GM19035 (cell line): Measurements from ENCODE around the gene ULK3.
A peak's percentile ranks its signal among the peaks of the same experiment; 100 is the strongest.
"Not testable (repeated sequence)": the region's sequence is repeated elsewhere in the genome, so short reads cannot be mapped to it uniquely, and the experiment has no call there.

Source experiments
- ATAC-seq: cut with Tn5 transposase; IDR thresholded peaks from one replicate; pipeline ENCODE4 v1.9.1; 2021; ENCODE audit not compliant: unreplicated experiment

Gene ULK3, protein sequence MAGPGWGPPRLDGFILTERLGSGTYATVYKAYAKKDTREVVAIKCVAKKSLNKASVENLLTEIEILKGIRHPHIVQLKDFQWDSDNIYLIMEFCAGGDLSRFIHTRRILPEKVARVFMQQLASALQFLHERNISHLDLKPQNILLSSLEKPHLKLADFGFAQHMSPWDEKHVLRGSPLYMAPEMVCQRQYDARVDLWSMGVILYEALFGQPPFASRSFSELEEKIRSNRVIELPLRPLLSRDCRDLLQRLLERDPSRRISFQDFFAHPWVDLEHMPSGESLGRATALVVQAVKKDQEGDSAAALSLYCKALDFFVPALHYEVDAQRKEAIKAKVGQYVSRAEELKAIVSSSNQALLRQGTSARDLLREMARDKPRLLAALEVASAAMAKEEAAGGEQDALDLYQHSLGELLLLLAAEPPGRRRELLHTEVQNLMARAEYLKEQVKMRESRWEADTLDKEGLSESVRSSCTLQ

DNA sequence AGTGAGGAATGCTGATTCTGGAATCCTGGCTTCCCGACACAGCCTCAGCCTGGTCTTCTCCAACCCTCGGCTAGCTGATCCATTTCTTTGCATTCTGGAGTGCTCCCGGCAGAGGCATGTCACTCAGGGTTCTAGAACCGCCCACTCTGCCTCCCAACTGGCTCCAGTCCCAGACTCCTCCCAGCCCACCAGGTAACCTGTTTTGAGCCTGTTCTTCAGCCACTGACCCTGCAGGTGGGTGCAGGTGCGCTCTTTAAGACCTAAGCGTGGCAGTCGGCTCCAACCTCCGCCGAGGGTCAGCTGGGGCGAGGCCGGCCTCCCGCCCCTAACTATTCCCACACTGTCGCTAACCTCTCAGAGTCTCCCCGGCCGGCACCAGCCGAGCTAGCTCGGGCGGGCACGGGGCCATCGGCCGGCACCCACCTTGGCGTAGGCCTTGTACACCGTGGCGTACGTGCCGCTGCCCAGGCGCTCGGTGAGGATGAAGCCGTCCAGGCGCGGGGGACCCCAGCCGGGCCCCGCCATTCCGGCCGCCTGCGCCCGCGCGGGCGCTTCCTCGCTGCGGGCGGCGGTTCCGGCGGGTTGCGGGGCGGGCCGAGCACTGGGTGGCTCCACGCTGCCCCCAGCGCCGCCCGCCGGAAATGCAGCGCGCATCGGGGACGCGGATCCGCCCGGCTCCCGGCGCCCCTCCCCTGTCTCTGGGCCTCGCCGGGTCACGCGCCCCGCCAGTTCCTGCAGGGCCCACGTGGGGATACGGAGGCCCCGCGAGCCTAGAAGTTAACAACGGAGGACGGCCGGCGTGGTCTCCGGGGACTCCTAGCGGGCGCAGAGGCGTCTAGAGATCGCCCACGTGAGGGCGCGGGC lies at the start of gene ULK3:
Gene ULK3, minus strand, starts transcription at position 576 of the 864 bp plus-strand sequence. Its CDS starts 51 bp downstream, at position 525.
- ATAC-seq = peak; percentile 83

GRCh38 chr15:74892313-74892712 lies 49.4 kb upstream of the ULK3 start:
- no peak for ATAC-seq

DNA sequence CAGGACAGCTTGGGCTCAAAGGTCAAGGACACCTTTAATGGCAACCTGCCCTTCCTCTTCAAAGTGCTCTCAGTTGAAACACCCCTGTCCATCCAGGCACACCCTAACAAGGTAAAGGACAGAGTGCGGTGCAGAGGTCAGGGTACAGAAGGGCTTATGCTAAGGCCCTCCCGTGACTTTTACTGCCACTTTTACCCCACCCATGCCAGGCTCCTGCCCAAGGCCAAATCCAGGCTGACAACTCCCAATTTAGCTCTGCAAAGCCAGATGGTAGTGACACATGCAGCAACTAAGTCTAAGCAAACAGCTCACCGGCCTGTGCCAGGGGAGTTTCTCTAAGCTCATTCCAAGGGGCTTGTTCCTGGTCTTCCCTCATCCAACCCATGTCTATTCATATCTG lies 48.5 kb upstream of the ULK3 start:
- ATAC-seq = no peak

DNA sequence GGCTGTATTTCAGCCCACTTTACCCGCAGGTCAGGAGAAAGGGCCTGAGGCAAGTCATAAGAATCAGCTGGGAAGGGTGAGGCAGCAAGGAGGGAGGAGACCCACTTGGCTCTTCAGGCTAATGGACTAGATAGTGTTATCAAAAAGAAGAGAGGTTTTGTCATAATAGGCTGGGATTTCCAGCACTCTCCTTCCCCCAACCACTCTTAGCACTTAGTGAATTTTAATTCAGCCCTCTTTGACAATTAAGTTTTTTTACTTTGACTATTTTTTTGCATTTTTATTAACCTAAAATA lies 47.7 kb upstream of the ULK3 start:
- ATAC-seq = no peak

DNA sequence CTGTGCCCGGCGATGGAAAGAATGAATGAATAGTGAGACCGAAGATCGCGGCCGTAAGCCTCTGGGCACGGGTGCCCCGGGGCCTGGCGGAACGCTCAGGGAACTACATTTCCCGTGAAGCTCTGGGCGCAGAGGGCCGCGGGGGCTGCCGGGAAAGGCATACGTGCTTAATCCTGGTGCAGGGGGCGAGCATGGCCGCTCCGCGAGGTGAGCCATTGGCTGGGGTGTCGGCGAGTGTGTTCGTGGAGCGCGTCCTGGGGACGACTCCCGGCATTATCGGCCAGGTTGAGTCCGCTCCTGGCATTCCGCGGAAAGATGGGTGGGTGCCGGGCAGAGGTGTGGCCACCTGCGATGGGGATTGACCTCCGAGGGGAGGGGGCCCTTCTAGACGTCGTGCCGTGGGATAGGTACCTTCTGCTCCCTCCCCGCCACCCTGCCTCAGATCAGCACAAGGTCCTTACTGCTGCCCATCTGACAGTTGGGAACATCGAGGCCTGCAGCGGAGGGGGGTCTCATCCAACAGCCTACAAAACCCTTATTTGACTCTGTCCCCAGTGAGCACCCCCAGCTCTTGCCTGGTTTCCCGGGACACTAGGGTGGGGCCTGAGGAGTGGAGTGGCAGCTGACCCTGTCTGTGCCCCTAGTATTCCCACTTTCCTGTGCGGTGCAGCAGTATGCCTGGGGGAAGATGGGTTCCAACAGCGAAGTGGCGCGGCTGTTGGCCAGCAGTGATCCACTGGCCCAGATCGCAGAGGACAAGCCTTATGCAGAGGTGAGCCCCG lies 47.1 kb upstream of the ULK3 start, which contains the start of gene MPI:
Gene MPI, plus strand, starts transcription at position 160 of the 782 bp plus-strand sequence. Its CDS starts 32 bp downstream, at position 192.
- peak; percentile 94 for ATAC-seq

- ATAC-seq = no peak
Observed at GRCh38 chr15:74889390-74889882, 46.5 kb upstream of the ULK3 start.

DNA sequence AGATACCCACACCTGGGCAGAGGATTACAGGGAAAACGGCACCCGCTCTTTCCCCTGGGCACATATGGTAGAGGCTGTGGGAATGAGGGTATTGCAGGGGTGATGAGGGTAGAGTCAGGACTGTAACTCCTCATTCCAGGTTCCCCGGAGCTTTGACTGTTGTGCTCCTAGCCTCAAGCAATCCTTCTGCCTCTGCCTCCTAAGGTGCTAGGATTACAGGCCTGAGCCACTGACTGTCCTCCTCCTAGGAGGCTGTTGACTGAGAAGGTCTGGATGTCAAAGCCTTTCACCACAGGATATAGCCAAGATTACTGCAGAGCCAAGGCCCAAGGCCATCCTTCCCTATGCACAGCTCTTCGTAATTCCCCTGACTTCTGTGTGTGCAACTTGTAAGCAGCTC lies 45.8 kb upstream of the ULK3 start:
- no peak for ATAC-seq

- ATAC-seq = not testable (repeated sequence)
Observed at GRCh38 chr15:74887537-74888193, 44.7 kb upstream of the ULK3 start.

DNA sequence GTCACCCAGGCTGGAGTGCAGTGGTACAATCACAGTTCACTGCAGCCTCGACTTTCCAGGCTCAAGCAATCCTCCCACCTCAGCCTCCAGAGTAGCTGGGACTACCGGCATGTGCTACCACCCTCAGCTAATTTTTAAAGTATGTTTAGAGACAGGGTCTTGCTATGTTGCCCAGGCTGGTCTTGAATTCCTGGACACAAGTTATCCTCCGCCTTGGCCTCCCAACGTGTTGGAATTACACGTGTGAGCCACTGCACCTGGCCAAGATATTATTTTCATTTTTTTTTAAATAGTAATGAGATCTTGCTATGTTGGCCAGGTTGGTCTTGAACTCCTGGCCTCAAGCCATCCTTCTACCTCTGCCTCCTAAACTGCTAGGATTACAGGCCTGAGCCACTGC lies 42.5 kb upstream of the ULK3 start:
- no peak for ATAC-seq

- ATAC-seq = no peak
Observed at GRCh38 chr15:74884428-74885223, 41.7 kb upstream of the ULK3 start.

DNA sequence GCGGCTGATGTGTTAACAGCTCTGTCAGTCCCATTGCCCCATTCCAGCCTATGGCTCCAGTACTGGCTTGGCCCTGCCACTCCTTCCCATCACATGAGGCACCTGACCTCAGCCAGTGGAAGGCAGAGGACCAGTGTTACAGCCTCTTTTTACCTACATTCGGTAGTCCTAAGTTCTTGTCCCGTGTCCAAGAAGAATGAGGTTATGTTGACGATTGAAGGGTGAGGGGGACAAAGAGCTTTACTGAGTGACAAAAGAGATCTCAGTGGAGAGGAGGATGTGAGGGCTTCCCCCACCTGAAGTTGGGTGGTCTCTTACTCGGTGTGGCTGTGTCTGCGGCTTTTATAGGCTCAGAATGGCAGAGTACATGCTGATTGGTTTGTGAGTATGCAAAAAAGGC lies 39.6 kb upstream of the ULK3 start:
- no peak for ATAC-seq

DNA sequence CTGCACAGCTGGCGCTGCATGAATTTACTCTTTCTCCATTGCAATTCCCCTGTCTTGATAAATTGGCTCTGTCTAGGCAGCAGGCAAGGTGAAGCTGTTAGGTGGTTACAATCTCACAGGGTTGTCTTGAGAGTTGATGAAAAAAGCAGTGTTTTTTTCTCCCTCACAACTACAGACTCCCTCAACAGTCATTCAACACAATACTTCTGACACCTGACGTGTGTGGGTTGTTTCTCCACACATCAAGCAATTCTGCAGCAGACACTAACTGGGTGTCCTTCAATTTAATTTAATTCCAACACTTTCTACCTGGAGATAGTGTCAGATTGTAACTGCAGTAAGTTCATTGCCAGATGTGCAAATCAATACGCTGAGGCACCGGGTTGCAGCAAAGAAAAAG lies 35.3 kb upstream of the ULK3 start:
- ATAC-seq = no peak

GRCh38 chr15:74873756-74874424 lies 30.9 kb upstream of the ULK3 start:
- ATAC-seq = no peak

- ATAC-seq = peak; percentile 80
Observed at GRCh38 chr15:74873036-74873755, 30.2 kb upstream of the ULK3 start, which contains the start of gene SCAMP2. Gene SCAMP2 (minus strand): TSS chr15:74873365. CDS start chr15:74873255, 110 bp downstream.

GRCh38 chr15:74872702-74873035 lies 29.7 kb upstream of the ULK3 start:
- no peak for ATAC-seq

DNA sequence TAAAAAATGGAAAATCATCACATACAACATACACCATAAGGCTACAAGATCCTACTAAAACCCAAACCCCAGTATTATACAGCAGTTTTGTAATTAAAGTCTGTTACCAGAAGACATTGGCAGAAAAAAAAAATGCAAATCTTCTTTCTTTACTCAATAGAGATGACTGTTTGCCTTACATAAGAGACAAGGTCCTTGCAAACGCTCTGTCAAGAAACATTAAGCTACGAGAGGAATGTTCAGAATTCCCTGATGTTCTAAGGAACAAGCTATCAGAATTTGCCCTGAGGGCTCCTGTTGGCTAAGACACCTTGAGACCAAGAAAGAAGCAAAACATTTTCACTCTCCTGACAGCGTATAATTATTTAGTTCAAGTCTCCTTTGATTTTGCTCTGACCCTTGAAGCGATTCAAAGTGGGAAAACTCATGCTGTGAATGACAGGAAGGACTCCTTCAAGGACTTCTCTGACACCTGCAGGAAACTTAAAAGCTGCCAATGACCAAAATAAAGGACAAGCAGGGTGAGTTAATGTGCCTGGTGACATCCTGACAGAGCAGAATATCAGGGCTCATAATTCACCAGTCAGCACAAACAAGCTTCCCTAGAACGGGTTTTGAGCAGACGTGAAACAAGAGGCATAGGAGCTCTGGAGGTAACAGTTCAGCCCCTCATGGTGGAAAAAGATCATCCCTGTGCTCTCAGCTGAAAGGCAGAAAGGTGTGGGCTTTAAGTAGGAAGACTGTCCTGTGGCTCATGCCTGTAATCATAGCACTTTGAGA lies 27.7 kb upstream of the ULK3 start:
- no peak for ATAC-seq

DNA sequence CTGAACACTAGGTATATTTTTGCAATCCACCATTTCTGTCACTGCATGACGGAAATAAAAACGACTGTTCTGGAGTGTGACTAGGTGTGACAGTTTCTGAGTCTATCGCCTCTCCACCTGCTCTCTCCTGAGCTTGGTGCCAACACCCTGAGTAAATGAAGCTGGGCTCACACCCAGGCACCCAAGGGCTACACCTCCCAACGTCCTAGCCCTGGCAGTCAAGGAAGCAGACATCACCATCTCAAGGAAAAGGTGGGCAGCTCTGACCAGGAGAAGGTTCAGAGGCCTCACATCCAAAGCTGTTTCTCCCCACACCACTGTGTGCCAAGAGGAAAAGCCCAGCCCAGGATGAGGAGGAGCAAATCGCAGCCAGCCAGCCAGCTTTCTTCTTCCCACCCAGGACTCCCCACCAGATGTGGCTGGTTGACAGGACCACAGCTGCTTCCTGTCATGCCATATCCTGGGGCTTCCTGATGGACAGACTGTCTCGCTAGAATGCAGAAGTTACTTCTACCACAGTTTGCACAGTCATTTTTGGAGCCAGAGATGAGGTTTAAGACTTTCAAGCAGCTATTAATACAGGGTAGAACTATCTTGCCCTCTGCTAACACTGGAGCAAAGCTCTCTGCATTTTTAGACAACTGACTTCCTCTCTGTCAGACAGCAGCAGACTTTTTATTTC lies 26.9 kb upstream of the ULK3 start:
- peak; percentile 38 for ATAC-seq
